Stimulated activated CD4-positive, alpha-beta T cell treated with anti-CD3 and anti-CD28 coated beads, Interleukin-2, amount 100 ng/mL, for 48 hours (primary cell): ENCODE measurements around the gene SLC35E3.

Experiments used
- DNase-seq, 2 donors: peaks; one replicate each; pipeline ENCODE4 v3.0.0-alpha.2; 2020

Gene SLC35E3

DNA sequence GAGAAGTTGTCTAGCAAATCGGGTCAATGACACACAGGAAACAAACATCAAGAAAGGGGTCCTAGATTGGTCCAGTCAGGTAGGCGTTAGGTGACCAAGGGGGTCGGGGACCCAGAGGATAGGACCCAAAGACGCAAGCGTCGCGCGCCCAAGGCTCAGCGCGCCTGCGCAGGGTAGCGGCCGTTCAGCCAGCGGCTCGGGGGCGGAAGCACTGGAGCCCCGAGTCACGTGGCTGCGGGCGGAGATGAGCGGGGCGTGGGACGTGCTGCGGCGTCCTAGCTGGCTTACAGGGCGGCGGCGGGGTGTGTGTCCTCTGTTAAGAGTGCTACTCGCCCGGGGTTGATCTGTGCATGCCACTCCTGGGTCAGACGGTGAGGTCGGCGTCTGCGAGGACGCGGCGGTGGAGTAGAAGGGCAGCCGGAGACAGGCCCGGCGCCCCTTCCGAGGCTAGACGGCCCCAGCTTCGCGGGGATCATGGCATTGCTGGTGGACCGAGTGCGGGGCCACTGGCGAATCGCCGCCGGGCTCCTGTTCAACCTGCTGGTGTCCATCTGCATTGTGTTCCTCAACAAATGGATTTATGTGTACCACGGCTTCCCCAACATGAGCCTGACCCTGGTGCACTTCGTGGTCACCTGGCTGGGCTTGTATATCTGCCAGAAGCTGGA is at the start of gene SLC35E3:
Gene SLC35E3 (plus strand): TSS at position 273 of the 668 bp plus-strand sequence. CDS start 202 bp downstream, at position 475.
- peak; percentile 89 for DNase-seq

DNA sequence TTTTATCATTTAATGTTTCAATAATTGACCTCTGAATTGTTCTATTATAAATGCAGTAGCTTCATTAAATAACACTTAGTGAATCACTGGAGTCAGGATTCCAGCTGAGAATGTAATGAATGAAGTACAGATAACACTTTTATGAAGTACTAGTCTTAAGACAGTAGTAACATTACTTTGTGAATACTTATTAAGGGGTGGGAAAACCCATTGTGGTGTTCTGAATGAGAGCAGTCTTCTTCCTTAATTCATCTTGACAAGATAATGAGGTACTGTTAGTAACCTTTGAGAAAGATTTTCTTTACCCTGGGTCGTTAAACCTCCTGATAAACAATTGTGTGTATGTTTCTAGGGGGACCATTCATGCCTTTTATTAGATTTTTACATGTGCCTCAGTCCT is 46.5 kb upstream of the SLC35E3 start:
- DNase-seq, result no peak

GRCh38 chr12:68727776-68728175 is 18.2 kb upstream of the SLC35E3 start:
- no peak for DNase-seq

DNA sequence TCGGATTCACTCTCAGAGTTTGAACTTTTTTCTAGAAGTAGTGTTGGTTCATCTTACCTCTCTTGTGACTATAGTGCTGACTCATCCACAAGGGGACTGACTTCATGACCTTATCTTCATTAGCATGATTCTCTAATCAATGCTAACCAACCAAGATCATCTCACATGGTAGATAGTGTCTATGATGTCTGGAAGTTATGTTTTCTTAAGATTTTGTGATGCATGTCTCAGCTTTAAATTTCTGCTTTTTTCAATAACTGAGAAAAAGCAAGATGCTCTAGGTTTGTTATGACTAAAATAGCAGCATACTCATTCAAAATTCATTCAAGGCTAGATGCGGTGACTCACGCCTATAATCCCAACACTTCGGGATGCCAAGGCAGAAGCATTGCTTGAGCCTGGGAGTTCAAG is 12.3 kb upstream of the SLC35E3 start:
- DNase-seq, result no peak

- no peak for DNase-seq
Observed at GRCh38 chr12:68739891-68740290, 6.1 kb upstream of the SLC35E3 start.

GRCh38 chr12:68743356-68743755 is 2.6 kb upstream of the SLC35E3 start:
- no peak for DNase-seq

- DNase-seq, result no peak
Observed at GRCh38 chr12:68745376-68745903, 536 bp upstream of the SLC35E3 start.

DNA sequence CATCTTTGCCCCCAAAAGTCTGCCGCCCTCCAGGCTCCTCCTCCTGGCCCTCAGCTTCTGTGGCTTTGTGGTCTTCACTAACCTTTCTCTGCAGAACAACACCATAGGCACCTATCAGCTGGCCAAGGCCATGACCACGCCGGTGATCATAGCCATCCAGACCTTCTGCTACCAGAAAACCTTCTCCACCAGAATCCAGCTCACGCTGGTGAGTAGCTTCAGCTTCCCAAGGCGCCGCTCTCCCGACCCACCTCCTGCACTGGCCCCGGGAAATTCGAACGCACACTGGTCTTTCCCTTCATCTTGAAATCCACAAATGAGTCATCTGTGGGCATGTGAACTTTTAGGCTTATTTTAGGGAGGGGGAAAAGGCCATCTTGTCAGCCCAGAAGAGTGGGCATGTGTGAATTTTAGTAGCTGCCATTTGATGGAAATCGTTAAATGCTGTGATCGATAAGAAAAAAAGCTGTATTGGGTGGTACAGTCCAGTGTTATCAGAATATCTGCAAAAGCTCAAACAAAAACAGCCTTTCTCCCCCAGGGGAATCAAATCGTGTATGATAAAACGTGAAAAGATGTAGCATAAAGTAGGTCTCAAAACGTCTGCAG is 700 bp downstream of the SLC35E3 start:
- peak; percentile 14 to 21 for DNase-seq

DNA sequence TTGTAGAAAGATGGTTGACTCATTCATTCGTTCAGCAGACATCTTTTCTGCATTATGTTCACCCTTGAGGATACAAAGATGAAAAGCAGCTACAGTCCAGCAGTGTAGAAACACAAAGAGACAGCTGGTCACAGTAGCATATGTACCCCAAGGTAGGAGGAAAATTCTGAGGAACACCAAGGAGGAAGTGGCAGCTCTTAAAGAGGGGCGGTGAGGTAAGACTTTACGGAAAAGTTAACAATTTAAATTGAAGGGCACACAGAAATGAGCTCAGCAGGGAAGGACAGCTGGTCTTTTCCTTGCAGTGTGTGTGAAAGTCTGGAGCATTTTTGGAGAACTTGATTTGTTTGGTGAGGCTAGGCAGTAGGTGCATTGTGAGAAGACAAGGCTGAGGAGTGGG is 3.5 kb downstream of the SLC35E3 start:
- no peak for DNase-seq

DNA sequence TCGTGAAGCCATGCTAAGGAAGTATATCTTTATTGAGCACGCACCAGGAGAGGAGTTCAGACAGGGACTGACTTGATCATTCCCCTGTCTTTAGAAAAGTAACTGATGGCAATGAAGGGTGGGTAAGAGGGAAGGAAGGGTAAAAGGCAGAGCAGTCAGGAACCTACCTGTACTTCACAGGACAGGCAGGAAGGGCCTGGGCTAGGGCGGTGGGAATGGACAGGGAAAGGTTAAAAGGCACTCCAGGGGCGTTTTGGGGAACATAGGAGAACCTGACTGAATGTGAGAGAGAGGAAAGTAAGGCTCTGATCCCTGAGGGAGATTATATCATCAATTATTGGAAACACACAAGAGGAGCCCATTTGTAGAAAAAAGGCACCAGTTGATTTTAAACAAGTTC is 3.9 kb downstream of the SLC35E3 start:
- no peak for DNase-seq

- DNase-seq, result no peak
Observed at GRCh38 chr12:68750506-68750905, 4.5 kb downstream of the SLC35E3 start.

- no peak for DNase-seq
Observed at GRCh38 chr12:68755536-68756243, 9.7 kb downstream of the SLC35E3 start.

- DNase-seq, result no peak
Observed at GRCh38 chr12:68759852-68760251, 13.9 kb downstream of the SLC35E3 start.

GRCh38 chr12:68760806-68761441 is 14.9 kb downstream of the SLC35E3 start:
- DNase-seq, result no peak

DNA sequence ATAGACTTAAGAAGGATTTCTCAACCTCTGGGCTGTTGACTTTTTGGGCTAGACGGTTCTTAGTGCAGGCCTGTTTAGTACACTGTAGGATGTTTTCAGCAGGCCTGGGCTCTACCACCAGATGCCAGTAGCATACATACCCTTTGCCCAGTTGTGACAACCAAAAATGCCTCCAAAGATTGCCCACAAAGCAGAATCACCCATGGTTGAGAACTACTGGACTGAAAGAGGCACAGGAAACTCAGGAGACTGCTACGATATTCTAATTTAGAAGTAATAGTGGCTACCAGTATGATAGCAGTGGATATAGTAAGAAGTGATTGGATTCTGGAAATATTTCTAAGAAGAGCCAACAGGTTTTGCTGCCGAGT is 15.5 kb downstream of the SLC35E3 start:
- DNase-seq, result no peak

DNA sequence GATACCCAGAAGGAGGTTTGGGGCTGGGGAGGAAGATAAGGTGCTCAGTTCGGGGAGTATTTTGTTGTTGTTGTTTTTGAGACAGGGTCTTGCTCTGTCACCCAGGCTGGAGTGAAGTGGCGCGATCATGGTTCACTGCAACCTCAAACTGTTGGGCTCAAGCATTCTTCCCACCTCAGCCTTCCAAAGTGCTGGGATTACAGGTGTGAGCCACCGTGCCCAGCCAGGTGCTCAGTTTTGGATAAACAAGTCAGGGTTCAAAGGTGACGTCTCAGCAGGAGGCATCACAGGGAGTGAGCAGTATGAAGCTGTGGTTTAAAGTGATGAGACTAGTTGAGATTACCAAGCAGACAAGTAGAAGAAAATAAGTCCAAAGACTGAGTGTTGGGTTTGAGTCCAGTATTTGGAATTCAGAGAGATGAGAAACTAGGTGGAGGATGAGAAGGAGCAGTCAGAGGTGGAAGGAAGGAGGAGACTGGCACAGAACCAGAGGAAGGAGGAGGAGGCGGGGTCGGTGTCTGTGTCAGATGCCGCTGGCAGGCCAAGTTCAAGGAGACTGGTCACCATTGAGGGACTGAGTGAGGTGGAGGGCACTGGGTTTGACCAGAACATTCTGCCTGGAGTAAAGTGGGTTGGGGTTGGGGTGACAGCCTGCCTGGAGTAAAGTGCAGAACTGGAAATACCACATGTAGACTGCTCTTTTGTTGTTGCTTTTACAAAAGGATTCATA is 16.1 kb downstream of the SLC35E3 start:
- no peak for DNase-seq

- DNase-seq, result no peak
Observed at GRCh38 chr12:68762691-68763090, 16.7 kb downstream of the SLC35E3 start.

DNA sequence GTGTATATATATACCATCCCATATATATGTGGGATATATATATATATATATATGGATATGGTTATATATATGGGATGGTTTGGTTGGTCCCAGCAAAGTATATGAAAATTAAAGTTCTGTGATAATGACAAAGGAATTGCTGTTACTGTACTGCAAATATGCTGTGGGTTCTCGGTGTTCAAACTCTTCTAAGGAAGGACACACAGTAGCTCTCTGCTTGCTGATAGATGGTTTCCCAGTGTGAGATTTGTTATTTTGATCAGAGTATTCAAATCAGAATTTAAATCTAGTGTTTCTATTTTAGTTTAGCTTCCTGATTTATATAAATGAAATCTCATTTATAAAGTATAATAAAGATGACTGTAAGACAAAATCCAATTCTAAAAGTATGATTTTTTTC is 19.7 kb downstream of the SLC35E3 start:
- DNase-seq, result no peak

DNA sequence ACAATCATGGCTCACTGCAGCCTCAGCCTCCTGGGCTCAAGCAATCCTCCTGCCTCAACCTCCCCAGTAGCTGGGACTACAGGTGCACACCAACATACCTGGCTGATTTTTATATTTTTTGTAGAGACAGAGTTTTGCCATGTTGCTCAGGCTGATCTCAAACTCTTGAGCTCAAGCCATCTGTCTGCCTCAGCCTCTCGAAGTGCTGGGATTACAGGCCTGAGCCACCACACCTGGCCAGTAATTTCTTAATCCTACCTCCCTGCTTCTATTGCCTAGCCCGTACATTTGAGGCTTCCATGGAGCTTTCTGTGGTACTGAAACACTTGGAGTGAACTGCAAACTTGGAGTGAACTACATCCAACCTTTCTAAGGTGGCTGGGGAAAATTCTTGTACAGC is 20.7 kb downstream of the SLC35E3 start:
- no peak for DNase-seq

DNA sequence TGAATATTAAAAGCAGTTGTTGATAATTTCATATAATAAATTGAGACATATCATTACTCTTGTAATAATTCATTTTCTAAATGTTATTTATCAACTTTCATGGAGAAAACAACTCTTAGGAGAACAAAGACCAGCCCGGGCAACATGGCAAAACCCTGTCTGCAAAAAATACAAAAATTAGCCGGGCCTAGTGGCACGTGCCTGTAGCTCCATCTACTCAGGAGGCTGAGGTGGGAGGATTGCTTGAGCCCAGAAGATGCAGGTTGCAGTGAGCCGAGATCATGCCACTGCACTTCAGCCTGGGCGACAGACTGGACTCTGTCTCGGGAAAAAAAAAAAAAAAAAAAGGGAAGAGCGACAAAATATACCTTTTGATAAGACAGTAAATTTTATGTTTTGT is 21.2 kb downstream of the SLC35E3 start:
- DNase-seq, result no peak

DNA sequence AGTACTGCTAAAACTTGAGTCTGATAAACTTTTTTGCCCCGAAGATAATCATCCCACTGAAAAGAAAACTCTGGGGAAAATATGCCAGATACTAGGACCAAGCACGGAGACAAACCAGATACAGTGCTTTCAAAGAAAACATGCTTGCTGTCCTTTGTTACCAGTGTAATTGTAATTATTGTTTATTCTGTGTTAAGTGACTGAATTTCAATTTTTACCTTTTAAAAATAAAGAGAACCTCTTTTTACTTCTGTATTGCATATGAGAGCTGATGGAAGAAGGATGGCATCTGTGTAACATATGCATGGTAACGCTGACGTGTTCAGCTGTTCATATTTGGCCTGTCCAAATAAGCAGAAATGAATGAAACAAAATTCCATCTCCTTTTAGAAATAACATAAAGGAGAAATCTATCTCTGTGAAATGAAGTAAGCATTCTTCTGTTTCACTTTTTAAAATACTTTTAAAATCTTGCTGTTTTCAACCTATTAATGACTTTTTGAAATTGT is 22.5 kb downstream of the SLC35E3 start:
- no peak for DNase-seq

- DNase-seq, result no peak
Observed at GRCh38 chr12:68769941-68770340, 24.0 kb downstream of the SLC35E3 start.
